Renal cortical epithelial cell (primary cell): ENCODE measurements around the gene ANKRD49. TPM values are rescaled to one million over a fixed set of nuclear protein-coding genes. Genes with fewer than 3 reads are reported as not detected.

ENCODE experiments used
- DNase-seq: peaks from one replicate; pipeline ENCODE4 v3.0.0-alpha.2; 2011; ENCODE audit warnings: low read depth
- total RNA-seq: library from RNA; depleted of rRNA; stranded (reverse); fragments of >200 nt; gene quantifications from 2 replicates; pipeline ENCODE4 v1.2.3, GENCODE V29; 2014

ANKRD49 gene, protein sequence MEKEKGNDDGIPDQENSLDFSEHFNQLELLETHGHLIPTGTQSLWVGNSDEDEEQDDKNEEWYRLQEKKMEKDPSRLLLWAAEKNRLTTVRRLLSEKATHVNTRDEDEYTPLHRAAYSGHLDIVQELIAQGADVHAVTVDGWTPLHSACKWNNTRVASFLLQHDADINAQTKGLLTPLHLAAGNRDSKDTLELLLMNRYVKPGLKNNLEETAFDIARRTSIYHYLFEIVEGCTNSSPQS
- total RNA-seq = 16.1 and 18.2 TPM in 2 replicates

DNA sequence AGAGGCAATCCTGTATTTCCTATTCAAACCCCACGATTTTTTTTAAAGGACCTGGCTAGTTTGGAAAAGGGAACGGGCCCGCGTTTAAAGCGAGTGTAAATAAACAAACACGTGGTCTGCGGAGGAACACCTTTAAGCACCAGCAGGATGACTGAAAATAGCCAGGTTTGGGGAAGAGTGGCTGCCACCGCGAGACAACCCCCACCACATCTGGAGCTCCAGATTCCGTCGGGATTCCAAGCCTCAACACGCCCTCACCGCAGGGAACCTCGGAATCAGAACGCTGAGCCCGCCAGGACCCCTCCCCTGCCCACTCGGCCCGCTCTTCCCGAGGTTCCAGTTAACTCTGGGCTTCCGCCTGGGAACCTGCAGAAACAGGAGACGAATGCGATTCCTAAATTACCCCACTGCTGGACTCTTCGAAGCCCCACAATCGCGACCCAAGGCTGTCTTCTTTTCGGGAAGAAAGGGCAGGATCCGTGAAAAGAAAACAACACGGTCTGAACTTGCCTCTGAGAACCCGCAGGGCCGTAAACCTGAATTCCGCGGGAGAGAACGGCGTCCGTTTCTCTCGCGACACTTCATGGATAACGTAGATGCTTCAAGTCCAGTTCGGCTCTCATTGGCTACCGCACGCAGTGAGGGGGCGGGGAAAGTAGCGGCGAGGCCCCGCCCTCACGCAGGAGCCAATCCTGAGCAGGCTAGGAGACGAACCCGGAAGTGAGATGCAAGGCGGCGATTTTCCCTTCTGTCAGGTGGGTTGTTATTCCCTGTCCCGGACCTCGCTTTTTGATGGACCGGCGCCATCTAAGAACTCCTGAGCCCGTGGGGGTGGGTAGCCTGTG is at the start of gene ANKRD49, which contains the start of gene MRE11:
Gene ANKRD49 (plus strand): TSS at position 704 of the 845 bp plus-strand sequence. CDS start 2,710 bp downstream, outside the sequence.
Gene MRE11 (minus strand): TSS at position 564 of the 845 bp plus-strand sequence. CDS start 1,043 bp downstream, outside the sequence.
- peak; percentile 97 for DNase-seq

DNA sequence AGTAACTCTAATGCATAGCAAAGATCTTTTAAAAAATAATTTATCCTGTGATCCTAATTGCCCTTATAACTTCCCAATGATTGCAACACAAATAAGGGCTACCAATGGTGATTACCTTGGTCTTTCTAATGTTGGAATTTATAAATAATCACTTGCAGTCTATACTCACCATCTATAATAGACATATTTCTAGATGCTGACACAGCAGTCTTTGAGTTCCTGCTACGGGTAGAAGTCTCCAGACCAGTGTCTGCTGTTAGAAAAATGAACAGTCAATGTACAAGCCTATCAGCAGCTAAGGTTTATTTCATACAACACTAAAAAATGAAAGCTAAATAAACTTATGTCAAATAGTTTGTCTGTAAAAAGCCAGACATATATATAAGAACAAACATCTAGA is 48.1 kb upstream of the ANKRD49 start:
- no peak for DNase-seq

DNA sequence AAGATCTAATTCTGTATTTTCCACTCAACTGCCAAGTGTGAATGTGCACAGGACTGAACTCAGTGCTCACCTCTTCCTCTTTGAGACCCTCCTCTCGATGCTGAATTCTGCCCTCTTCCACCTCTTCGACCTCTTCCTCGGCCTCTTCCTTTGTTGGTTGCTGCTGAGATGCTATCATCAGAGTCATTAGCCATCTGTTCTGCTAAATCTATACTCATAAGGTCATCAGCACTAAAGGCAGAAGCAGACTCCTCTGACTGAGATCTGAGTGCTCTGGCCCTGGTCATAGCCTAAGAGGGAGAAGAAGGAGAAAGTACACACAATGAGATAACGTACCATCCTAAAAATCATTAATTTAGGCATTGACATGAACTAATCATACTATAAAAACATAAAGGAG is 46.6 kb upstream of the ANKRD49 start:
- DNase-seq = no peak

DNA sequence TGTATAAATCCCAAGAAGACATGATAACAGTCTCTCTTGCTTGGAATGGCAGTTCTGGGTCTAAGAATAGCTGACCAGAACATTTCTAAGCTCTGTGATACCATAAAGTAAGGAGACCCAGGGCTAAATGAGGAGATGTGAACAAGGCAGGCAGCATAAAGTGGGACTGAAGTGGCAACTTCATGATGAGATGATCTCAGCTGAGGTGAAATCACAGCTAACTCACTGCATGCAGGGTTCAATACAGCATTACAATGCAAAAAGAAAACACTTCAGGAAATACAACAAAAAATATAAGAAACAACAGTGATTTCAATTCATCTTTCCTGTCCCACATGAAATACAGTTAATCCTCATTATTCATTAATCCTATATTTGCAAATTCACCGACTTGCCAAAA is 44.8 kb upstream of the ANKRD49 start:
- no peak for DNase-seq

DNA sequence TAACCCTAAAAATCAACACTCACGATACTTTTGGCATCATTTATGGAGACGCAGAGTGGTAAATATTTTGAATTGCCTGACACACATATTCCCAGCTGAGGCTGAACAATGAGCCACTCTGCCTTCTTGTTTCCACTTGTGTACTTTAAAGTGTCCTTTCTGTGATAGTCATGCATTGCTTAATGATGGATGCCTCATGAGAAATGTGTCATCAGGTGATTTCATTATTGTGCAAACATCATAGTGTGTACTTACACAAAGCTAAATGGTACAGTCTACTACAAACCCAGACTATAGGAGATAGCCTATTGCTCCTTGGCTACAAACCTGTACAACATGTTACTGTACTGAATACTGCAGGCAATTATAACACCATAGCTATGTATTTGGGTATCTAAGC is 44.3 kb upstream of the ANKRD49 start:
- DNase-seq = peak; percentile 88

DNA sequence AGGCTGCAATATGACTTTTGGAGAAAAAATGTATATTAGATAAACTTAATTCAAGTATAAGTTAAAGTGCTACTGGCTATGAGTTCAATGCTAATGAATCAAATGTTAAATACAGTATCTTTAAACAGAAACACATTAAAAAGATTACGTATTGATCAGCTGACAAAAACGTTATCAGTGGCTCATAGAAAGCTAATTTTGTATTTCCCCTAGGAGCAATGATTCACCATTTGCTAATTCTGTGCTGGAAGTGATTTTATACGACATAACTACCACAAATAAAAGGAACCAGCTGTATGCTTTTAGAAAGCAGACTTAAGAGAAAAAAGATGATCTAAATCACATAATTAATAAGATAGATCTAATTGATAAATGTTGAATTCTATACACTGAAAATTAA is 43.7 kb upstream of the ANKRD49 start:
- no peak for DNase-seq

DNA sequence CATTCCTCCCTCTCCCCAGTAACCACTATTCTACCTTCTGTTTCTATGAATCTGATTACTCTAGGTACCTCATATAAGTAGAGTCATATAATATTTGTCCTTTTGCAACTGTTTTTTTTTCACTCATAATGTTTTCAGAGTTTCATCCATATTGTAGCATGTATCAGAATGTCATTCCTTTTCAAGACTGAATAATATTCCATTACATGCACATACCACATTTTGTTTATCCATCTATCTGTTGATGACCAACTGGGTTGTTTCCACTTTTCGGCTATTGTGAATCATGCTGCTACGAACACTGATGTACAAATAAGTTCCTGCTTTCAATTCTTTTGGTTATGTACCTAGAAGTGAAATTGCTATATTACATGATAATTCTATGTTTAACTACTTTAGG is 40.8 kb upstream of the ANKRD49 start:
- no peak for DNase-seq

DNA sequence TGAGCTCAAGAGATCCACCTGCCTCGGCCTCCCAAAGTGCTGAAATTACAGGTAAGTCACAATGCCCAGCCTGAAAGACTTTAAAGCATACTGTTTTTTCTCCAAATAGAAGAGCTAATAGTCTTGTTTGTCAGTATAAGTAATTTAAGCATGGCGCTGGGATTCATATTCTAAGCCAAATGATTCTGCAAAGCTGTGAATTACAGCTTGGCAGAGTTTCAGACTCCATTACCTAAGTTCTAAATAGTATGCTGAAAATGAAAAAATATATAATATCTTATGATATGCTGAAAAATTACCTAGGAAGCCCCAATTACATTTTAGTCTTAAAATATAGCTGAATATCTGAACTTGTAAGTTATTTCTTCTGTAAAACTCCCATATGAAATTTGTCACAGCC is 39.5 kb upstream of the ANKRD49 start:
- DNase-seq = no peak

DNA sequence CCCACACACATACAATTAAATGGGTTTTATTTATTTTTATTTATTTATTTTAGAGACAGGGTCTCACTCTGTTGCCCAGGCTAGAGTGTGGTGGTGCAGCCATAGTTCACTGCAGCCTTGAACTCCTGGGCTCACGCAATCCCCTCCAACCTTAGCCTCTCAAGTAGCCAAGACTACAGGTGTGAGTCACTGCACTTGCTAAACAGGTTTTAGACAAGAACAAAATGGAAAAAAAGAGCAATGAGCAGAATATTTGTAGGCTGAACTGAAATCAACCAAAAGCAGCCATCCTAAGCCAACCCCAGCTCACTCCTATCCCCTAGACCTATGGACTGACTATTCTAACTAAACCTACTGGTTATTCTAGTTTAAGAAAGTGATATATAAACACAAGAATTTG is 37.9 kb upstream of the ANKRD49 start:
- DNase-seq = peak; percentile 42

DNA sequence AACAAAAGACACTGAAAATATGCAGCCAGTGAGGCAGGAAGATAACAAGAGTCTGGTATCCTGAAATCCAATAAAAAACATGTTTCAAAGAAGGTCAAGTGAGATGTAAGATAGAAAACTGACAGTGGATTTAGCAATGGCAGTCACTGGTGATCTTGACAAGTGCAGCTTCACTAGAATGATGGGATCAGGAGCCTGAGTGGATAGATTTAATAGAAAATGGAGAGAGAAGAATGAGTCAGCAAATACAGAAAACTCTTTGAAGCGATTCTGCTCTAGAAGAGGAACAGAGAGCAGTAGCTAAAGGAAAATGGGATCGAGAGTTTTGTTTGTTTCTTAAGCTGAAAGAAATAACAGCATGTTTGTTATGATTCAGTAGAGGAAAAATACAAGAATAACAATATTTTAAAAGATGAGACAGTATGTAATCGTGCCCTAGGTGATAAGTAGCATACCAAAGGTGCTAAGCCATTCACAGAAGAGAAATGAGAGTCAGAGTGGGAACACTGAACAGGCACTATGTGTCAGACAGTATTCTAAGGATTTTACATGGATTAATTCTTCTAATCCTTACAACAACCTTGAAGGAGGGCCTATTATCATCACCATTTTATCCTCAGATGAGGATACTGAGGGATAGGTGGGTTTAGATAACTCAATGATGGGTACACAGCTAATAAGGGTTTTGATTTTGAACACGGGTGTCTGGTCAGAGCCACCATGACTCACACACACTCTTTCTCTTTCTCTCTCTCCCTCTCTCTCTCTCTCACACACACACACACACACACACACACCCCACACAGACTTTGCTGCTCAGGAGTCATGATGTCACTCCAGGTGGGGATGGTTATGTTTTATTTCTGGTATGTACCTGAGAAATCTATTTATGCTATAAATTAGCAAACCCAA is 36.4 kb upstream of the ANKRD49 start:
- DNase-seq = peak; percentile 11

DNA sequence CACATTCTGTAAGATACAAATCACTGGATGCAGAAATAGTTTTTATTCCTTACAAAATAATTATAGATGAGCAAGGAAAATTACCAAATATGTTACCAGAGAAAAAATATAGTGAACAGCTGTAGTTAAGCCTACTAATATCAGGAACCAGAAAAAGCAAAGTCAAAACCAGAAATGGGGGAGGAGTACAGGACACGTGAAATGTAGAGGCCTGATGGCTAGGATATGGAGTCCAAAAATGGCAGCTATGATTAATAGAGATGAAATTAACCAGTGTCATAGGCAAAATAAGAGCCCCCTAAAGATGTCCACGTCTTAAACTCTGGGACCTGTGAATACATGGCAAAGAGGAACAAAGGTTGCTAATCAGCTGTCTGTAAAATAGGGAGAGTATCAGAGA is 34.2 kb upstream of the ANKRD49 start:
- no peak for DNase-seq

DNA sequence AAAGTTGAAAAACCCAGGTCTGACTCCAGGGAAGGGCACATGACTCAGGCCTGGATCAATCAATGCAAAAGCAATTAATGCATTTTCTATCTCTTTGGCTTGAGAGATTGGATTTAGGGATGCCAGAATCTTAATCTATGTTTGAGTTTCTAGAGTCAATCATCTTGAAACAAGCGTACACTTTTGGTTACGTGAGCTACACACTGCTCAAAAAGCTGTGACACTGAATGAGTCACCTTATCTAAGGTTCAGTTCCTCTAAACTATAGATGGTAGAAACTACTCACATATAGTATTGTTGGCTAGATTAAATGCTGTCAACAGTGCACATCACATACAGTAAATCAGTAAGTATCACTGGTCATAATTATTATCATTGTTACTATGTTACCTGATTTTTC is 24.4 kb upstream of the ANKRD49 start:
- no peak for DNase-seq

DNA sequence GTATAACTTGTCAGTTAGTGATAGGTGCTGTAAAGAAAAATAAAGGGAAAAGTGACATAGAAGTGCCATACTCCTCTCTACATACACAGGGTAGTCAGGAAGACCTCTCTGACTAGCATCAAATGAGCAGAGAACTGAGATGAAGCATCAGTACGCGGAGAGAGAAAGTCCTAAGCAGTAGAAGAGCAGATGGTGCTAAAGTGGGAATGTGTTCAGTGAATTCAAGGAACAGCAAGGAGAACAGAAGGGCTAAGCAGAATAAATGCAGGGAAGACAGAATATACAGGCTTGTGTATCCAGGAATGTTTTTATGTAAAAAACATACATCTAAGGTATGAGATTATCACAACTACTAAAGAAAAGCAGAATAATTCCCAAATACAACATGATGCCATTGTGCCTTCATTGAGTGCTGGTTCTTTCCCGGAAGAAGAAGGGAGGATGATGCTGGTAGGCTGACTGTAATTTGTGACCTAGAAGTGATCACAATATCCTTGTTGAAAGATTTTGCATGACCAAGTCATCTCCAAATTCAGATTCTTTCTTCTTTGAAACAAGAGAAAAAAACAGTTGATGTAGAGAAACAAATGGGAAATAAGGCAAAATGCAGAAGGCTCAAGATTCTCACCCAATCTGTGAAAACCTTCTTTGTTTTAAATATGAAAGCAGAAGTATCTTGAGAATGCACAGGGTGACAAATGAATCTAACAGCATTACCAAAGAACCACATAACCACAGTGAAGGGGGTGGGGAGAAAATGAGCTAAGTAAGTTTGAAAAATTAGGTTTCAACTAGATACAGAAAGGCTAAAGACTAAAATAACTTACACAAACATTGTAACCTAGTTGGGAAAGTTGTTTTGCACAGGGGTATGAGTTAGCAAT is 20.6 kb upstream of the ANKRD49 start:
- DNase-seq = peak; percentile 43

DNA sequence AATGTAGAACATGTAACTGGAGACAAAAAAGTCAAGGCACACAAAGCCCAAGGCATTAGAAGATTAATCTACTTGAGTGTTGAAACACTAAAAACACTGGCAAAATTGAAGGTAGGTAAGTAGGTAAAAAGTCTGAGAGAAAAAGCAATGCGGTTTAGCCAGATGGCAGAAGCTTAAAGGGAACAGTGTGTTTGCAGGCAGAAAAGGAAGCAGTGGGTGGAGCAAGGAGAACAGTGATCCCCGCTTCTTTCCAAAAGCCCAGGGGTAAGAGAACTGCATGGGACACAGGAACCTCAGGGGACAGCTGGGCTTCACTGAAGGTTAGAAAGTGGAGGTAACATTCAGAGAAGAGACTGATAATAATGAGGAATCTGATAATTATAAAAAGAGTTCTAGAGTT is 16.2 kb upstream of the ANKRD49 start:
- no peak for DNase-seq

DNA sequence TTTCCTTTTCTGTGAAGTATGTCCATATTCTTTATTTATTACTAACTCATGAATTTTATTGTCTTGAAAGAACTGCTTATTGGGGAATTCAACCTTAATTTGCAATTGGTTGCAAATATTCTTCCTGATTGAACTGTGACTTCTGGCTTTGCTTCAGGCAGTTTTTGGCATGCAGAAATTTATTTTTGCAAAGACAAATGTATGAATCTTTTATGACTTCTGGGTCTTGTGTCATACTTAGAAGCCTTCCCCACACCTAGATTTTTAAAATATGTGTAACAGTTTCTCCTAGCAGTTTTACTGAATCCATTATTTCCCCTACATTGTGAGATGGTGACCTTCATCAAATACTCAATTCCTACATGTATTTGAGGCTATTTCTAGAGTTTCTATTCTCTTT is 12.4 kb upstream of the ANKRD49 start:
- DNase-seq = no peak

DNA sequence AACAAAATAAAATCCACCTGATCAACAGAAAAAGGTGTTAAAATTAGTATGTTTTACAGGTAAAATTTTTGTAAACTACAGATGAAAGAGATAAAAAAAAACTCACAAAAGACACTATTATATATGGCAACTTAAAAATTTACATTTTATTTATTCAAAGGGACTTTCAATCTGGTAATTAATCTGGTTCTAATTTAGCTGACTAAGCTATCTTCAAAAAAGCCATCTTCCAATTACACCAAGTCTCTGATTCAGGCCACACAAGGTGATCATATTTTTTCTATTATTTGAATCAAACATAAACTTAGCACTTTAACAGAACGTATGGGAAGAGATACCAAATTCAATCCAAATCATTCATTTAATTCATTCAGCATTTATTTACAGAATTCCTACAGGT is 7.7 kb upstream of the ANKRD49 start:
- DNase-seq = no peak

DNA sequence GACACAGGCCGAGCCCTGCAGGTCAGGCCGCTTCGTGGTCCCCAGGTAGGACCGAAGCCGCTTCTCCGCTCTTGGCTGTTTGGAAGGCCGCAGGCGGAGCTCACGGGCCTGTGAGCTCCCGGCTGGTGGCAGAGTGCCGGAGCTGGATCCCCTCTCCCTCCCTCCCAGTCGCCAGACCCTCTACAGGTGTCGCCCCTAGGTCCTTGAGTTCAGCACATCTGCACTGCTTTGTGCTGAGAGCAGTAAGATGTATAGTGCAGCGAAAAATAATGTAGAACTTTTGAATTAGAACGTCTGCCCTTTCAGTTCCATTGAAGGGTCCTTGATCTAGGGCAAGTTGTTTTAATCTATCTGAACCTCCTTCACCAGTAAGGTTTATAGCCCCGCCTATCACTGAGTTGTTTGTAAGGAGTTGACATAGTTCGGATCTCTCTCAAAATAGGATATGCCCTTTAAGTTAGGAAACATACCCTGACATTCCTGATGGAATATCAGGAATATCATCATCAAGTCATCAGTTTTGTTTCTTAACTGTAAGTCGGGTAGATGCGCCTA is 419 bp downstream of the ANKRD49 start:
- peak; percentile 9 for DNase-seq

DNA sequence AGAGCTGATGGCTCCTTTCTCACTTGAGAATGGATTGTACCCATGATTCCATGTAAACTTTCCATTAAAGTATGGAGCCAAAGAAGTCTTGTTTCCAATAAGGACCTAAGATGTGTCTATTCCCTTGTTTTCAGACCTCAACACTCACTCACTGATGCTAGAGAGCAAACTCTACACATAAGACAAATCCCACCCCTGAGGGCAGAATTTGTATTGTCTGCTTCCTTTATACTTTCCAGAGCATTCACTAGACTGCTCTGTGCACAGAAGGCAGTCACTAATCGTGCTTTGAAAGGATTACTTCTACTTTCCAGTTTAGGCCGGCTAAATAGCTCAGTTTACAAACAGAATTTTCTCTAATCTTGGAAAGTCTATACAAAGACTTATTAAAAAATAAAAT is 6.4 kb downstream of the ANKRD49 start:
- DNase-seq = no peak

DNA sequence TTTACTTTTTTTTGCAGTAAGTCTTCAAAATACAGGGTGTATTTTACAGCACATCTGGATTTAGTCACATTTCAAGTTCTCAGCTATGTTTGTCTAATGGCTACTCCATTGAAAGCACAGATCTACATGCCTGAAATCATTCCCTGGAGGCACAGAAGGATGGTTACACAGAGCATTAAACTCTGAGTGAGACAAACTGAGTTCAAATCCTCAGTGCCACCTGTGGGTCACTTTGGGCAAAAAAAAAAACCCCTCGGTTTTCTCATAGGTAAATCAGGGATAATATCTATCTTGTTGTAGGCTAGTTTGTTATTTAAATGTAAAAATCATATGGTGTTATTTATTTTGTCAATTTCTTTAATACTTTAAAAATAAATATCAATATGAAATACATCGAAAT is 7.7 kb downstream of the ANKRD49 start:
- DNase-seq = no peak

DNA sequence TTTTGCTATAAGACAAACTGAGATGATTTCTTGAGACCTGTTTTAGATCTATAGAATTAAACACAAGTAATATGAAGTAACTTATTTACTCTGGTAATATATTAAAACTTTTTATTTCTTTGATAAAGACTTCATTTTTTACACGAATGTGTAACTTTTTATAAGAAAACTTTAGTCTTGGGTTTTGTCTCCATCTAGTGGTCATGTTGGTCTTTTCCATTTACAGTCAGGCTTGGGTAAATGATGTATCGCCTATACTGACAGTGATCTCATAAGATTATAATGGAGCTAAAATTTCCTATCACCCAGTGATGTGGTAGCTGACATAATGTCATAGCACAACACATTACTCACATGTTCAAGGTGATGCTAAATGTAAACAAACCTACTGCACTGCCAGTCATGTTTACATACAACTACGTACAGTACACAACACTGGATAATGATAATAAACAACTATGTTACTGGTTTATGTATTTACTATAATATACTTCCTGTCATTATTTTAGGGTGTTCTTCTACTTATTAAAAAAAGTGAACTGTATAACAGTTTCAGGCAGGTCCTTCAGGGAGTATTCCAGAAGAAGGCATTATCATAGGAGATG is 11.0 kb downstream of the ANKRD49 start:
- DNase-seq = peak; percentile 62
